GM12873 (cell line): Measurements from ENCODE around the gene MDP1.

Source experiments
- CTCF ChIP-seq: IDR thresholded peaks from 2 replicates; pipeline ENCODE4 v1.5.1; 2012; ENCODE audit warnings: low read depth, mild to moderate bottlenecking, moderate library complexity, low read length, control low read depth; ENCODE audit not compliant: insufficient read depth; ENCODE audit errors: missing control alignments

MDP1 gene

GRCh38 chr14:24177041-24177825 lies 38.6 kb downstream of the MDP1 start:
- no peak for TF ChIP-seq CTCF

DNA sequence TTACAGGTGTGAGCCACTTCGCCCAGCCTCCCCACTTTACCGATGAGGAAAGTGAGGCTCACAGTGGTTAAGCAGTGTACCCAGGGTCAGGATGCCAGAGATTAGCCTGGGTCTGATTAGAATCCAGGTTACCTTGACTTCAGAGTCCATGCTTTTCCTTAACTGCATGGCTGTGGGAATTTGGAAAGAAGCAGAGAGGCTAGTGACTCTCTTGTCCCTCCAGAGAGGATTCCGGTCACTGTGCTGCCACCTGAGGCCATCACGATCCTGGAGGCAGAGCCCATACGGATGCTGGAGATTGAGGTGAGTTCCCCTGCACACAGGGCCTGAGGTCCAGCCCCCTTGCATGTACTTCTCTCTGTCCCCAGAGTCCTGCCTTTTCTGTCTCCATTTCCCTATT lies 39.3 kb downstream of the MDP1 start:
- TF ChIP-seq CTCF, result no peak

DNA sequence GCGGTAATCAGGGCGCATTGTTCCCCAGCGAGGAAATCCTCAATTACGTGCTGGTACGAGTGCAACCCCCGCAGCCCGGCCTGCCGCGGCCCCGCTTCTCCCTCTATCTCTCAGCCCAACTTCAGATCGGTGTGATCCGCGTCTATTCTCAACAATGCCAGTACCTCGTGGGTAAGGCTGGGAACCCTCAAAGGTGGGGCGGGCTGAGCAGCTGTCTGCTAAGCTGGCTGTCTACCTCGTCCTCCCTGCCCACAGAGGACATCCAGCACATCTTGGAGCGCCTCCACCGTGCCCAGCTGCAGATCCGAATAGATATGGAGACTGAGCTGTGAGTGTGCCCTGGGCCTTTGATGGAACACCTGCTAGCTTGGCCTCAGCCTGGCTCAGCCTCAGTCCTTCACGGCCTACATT lies 43.0 kb downstream of the MDP1 start:
- TF ChIP-seq CTCF, result no peak

DNA sequence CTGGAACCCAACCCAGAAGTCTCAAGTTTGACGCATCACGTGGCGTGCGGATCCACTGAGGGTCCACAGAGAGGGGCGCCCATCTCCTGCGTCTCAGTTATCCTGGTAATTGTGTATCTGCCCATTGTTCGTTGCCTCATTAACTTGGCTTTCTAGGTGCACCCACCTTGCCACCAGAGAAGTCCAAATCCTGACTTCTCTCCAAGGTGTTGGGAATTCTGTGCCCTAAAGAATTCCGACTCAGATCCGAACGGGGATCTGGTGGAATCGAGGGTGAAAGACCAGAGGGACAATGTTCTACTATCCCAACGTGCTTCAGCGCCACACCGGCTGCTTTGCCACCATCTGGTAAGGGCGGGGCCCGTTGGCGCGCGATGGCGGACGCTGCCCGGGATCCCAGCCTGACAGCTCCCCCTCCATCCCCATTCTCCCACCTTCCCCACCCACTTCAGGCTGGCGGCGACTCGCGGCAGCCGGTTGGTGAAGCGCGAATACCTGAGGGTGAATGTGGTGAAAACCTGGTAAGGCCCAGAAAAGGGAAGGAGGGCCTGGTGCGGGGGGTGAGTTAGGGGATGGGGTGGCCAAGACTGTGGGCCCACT lies 43.5 kb downstream of the MDP1 start:
- no peak for TF ChIP-seq CTCF

GRCh38 chr14:24171422-24172260 lies 44.2 kb downstream of the MDP1 start, which contains the start of gene REC8:
Gene REC8, plus strand, starts transcription at chr14:24172080. Its CDS starts 473 bp downstream, at chr14:24172553.
- peak; percentile 2 for TF ChIP-seq CTCF

DNA sequence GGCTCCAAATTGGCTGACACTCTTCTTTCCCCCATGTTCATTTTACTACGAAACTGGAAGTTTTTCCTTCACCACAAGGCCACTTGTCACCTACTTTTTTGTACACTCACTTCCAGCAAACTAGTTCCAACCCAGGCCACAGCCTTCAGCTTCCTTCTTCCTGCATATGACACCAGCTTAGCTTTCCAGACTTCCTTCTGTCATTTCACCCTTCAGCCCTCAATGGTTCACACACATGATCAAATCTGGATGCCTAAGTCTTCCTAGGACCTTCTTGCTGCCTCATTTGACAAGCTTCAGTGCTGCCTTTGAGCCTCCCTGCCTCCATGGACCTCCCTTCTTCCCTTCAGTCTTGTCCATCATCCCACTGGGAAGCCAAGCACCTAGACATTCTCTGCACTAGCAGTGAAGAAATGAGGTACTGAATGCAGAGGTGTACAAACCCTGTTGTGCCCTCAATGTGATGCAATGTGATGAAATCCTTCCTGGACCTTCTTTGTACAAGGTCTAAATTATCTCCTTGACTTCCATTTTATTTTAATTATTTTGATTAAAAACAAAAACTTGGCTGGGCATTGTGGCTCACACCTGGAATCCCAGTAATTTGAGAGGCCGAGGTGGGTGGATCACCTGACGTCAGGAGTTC lies 48.3 kb downstream of the MDP1 start:
- TF ChIP-seq CTCF, result no peak
